ENCODE measurements around the gene RND3. TPM values are rescaled to one million over a fixed set of nuclear protein-coding genes. Genes with fewer than 3 reads are reported as not detected.

RND3 gene
- total and polyA plus RNA-seq, 12 donors, result 15.4 to 74.3 (median 35.6) TPM

GRCh38 chr2:150432312-150432625, 55.2 kb downstream of the RND3 start:
- no peak for ATAC-seq
- 74 to 81% methylated on average over 3 of the region's 3 CpGs for WGBS, 2 donors
- TF ChIP-seq, protein P1, sequence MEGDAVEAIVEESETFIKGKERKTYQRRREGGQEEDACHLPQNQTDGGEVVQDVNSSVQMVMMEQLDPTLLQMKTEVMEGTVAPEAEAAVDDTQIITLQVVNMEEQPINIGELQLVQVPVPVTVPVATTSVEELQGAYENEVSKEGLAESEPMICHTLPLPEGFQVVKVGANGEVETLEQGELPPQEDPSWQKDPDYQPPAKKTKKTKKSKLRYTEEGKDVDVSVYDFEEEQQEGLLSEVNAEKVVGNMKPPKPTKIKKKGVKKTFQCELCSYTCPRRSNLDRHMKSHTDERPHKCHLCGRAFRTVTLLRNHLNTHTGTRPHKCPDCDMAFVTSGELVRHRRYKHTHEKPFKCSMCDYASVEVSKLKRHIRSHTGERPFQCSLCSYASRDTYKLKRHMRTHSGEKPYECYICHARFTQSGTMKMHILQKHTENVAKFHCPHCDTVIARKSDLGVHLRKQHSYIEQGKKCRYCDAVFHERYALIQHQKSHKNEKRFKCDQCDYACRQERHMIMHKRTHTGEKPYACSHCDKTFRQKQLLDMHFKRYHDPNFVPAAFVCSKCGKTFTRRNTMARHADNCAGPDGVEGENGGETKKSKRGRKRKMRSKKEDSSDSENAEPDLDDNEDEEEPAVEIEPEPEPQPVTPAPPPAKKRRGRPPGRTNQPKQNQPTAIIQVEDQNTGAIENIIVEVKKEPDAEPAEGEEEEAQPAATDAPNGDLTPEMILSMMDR (IDR thresholded peaks at IDR 0.05), result no peak

GRCh38 chr2:150431561-150432311, 55.7 kb downstream of the RND3 start:
- no peak overlapping the region for H3K4me3 ChIP-seq
- H3K36me3 ChIP-seq, result no peaks in the 10 kb centered on the region
- H3K9me3 ChIP-seq, result no peaks in the 10 kb centered on the region
- H3K27me3 ChIP-seq, result no peaks in the 10 kb centered on the region
- no peaks in the 10 kb centered on the region for H3K4me1 ChIP-seq
- DNase-seq (no peak), ATAC-seq (no peak)
- H3K27ac ChIP-seq, result no peak overlapping the region
- intact Hi-C loops (cut with DNase I), result no loop called here
- TF ChIP-seq, protein P1 (IDR thresholded peaks at IDR 0.05), result no peak
- 70 to 77% methylated on average over 1 of the region's 1 CpG for WGBS, 2 donors

More at GRCh38 chr2:150432312-150432625, 55.2 kb downstream of the RND3 start:
- H3K4me3 ChIP-seq, result no peak overlapping the region
- no peak for DNase-seq
- no peaks in the 10 kb centered on the region for H3K36me3 ChIP-seq
- no peaks in the 10 kb centered on the region for H3K27me3 ChIP-seq
- no peak overlapping the region for H3K27ac ChIP-seq
- no peaks in the 10 kb centered on the region for H3K4me1 ChIP-seq
- intact Hi-C loops (cut with DNase I), result no loop called here
- no peaks in the 10 kb centered on the region for H3K9me3 ChIP-seq

DNA sequence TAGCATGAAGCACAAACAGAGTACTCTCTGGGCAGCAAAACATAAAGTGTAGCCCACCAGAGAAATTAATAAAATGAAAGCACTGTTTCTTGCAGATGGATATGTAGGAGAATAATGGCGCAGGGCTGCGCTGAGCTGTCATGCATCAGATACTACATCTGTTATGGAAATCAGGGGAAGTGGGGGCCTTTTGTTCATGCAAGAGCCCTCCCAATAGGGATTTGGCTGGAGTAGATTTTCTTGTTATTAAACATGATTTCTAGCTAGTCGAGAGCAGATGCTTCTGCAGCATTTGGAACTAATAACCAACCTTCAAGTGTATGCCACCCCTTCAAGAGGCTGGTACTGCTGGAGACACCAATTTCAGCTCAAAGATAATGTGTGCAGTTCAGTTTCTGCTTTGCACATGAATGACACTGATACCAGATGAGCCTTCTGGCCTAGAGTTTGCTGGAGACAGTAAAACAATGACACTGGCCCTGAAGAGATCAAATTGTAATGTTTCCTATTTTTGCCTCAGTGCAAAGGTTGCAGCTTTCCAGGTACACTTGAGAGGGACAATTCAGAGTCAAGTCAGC, 58.0 kb downstream of the RND3 start:
- Histone ChIP-seq H3K27me3 (no peaks in the 10 kb centered on the region), H3K4me1 (peaks cover 0 to 4% (median 0%) of the 10 kb centered on the region in 9 donors), H3K27ac (no peak overlapping the region), H3K36me3 (no peaks in the 10 kb centered on the region), H3K9me3 (no peaks in the 10 kb centered on the region), H3K4me3 (no peak overlapping the region)
- intact Hi-C loops (cut with DNase I), result loop anchor here in 6 of 10 donors (5.0 to 10.0 kb wide), 4 partner anchors 55 to 185 kb away; partner anchors contain the start of gene RND3 (in 3 of the 6)
- DNase-seq (no peak), ATAC-seq (no peak)
- TF ChIP-seq, protein P1 (IDR thresholded peaks at IDR 0.05), result no peak
- WGBS, 2 donors, result 88 to 90% methylated on average over 3 of the region's 3 CpGs

DNA sequence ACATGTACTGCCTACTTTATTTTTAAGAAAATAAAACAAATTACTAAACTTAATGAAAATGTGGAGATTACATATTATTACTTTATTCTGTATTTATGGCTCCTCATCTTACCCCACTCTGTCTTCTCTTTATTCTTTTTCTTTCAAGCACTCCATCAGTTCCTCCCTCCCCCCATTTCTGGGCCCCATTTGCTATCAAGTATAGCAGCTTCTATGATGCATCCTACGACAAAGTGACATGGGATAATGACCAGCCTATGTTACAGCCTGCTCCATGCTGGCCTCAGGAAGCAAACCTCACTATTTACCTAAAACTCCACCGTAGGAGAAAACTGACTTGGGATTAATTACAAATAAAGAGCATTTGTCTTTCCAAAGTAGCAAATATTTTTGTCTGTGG, 58.8 kb downstream of the RND3 start:
- WGBS, 2 donors, result 74 to 75% methylated on average over 2 of the region's 2 CpGs
- intact Hi-C loops (cut with DNase I), result loop anchor here in 6 of 10 donors (5.0 to 10.0 kb wide), 4 partner anchors 56 to 186 kb away; partner anchors contain the start of gene RND3 (in 3 of the 6)

More for the DNA sequence above, 58.8 kb downstream of the RND3 start:
- no peak overlapping the region for H3K27ac ChIP-seq
- DNase-seq, result no peak
- H3K27me3 ChIP-seq, result no peaks in the 10 kb centered on the region
- H3K9me3 ChIP-seq, result no peaks in the 10 kb centered on the region
- ATAC-seq, result no peak
- TF ChIP-seq, protein P1 (IDR thresholded peaks at IDR 0.05), result no peak
- no peak overlapping the region for H3K4me3 ChIP-seq
- H3K4me1 ChIP-seq, result peaks cover 0 to 4% (median 0%) of the 10 kb centered on the region in 9 donors
- no peaks in the 10 kb centered on the region for H3K36me3 ChIP-seq

Data from heart right ventricle (tissue), 16 donors.